ENCODE measurements around the gene KLF16.

DNA sequence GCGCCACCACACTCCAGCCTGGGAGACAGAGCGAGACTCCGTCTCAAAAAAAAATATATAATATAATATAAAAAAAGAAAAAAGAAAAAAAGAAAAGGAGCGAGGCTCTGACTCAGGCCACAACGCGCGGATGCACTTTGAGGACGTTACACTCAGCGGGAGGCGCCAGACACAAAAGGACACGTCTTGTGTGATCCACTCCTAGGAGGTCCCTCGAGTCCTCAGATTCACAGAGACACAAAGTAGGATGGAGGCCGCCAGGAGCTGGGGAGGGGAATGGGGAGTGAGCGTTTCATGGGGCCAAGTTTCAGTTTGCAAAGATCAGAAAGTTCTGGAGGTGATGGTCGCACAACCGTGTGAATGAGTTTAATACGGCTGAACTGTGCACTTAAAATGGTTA lies 30.4 kb upstream of the KLF16 start:
- TF ChIP-seq, protein P1, sequence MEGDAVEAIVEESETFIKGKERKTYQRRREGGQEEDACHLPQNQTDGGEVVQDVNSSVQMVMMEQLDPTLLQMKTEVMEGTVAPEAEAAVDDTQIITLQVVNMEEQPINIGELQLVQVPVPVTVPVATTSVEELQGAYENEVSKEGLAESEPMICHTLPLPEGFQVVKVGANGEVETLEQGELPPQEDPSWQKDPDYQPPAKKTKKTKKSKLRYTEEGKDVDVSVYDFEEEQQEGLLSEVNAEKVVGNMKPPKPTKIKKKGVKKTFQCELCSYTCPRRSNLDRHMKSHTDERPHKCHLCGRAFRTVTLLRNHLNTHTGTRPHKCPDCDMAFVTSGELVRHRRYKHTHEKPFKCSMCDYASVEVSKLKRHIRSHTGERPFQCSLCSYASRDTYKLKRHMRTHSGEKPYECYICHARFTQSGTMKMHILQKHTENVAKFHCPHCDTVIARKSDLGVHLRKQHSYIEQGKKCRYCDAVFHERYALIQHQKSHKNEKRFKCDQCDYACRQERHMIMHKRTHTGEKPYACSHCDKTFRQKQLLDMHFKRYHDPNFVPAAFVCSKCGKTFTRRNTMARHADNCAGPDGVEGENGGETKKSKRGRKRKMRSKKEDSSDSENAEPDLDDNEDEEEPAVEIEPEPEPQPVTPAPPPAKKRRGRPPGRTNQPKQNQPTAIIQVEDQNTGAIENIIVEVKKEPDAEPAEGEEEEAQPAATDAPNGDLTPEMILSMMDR (IDR thresholded peaks at IDR 0.05) = no peak
- TF ChIP-seq EP300 (IDR thresholded peaks at IDR 0.05; ENCODE audit: low read depth) = no peak
- TF ChIP-seq POLR2AphosphoS5 (IDR thresholded peaks at IDR 0.05) = no peak
- no peak for TF ChIP-seq POLR2A (IDR thresholded peaks at IDR 0.05)
